NCI-H345 treated with DMSO at 0.1 percent for 48 hours (cell line): ENCODE measurements around the gene SLC5A10.

Source experiments
- DNase-seq: peaks from one replicate; lab custom pipeline; 2025; ENCODE audit not compliant: unreplicated experiment; lab: John Stamatoyannopoulos, UW

SLC5A10 gene

GRCh38 chr17:19000531-19001325 lies 48.8 kb downstream of the SLC5A10 start:
- no peak for DNase-seq

GRCh38 chr17:19001907-19002590 lies 50.1 kb downstream of the SLC5A10 start:
- no peak for DNase-seq

- no peak for DNase-seq
Measured at GRCh38 chr17:19002805-19003542, 51.0 kb downstream of the SLC5A10 start.

DNA sequence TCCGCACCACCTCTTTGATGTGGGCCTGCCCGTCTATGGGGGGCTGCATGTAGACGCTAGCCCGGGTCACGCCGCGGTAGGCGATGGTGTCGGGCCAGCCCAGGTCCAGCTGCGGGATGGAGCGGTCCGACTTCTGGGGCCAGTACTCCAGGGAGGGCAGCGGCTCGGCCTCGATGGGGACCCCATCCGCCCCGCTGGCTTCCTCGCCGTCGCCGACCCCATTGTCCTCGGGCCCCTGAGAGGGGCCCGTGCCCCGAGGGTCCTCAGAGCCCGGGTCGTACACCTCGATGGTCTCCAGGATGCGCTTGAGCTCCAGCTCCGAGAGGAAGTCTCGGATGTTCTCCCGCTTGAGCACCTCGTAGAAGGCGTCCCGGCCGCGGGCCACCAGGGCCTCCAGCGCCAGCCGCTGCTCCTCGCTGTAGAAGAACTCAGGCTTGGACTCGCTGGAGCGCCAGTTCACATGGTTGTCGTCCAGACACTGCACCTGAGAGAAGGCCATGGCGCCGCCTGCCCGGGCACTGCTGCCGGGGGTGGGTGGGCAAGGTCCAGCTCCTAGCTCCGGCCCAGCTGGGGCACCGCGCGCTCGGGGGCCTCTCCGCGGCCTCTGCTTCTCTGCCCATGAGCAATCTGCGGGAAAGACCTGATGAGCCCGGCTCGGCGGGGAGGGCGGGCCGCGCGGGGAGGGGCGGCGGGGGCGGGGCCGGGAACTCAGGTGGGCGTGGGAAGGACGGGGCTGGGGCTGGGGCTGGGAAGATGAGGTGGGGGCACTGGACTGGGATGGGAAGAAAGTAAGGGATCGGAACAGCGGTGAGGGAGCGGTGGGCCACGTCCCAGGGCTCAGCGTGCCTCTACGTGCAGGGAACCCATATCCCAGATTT lies 51.8 kb downstream of the SLC5A10 start:
- DNase-seq: no peak

DNA sequence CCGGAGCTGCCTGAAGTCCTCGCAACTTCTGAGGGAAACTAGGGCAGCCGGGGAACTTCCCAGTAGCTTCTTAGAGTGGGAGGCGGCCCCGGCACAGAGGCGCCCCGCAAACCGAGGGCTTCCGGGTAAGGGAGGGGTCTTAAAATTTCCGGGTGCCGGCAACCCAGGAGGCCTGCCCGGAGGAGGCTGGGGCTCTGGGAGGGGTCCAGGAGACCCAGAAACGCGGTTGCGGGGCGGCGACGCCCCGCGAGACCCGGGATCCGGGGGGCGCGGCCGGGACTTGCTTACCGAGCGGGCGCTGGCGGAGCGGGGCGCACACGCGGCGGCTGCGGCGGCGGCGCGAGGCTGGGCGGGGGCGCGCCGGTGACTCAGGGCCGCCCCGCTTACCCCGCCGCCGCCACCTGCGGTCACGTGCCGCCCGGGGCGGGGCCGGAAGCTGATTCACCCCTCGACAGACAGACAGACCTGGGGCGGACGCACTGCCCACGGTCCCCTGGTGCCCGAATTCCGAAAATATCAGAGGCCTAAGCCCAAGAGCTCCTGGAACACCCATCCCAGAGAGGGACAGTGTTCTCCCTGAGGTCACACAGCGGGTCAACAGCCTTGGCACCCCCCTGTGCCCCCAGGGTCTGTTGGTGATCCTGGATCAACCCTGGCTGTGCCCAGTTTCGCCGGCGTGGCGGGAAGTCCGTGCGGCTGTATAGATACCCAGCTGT lies 52.6 kb downstream of the SLC5A10 start, which contains the start of gene FAM83G:
TSS of gene FAM83G (minus strand) at position 344 of the 716 bp plus-strand sequence. CDS start 723 bp downstream, outside the sequence.
- DNase-seq: no peak

DNA sequence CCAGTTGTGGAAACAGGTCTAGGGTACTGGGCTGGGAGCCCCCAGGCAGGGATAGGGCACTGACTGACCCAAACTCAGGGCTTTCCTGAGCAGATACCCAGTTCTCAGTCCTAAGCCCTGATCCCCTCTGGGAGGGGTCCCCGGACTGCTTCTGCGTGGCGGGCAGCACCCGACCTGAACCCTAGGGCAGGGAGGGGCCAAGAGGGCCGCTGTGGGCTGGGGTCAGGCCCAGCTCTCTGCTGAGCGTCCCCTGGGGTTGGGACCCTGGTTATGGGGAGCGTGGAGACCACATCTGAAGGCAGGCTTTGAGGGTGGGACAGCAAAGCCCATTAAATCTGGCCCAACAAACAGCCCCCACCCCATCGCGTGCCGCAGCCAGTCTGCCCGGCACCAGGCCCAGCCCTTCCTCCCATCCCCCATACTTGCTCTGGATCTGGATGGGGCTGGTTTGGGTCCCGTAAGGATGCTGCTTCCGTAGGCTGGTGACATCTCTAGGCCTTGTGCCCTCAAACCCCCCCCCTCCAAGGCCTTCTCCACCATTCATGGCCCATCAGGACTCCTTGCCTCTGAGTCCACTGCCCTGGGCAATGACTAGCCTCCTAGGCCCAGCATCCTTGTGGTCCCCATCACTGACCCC lies 53.3 kb downstream of the SLC5A10 start:
- no peak for DNase-seq

DNA sequence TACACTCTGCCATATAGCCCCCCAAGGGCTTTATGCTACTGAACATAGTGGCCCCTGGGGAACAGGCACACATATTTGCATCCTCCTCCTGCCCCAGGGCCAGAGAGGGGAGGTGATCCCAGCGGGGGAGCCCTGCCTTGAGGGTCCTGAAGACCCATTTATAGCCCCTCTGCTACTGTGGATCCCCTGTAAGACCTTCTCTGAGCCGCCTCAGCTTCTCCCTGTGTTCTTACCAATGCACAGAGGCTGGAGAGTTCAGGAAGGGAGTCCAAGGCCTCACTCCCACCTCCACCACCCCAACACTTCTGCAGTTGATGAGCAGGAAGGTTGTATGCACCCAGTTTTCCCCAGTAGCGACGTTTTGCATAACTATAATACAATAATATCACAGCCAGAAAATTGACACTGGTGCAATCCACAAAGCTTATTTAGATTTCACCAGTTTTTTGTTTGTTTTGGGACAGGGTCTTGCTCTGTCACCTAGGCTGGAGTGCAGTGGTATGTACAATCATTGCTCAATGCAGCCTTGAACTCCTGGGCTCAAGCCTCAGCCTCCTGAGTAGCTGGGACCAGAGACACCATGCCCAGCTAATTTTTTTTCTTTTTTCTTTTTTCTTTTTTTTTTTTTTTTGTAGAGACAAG lies 53.9 kb downstream of the SLC5A10 start:
- DNase-seq: no peak

GRCh38 chr17:19006698-19007097 lies 54.7 kb downstream of the SLC5A10 start:
- no peak for DNase-seq

- DNase-seq: no peak
Measured at GRCh38 chr17:19009970-19010369, 58.0 kb downstream of the SLC5A10 start.

- DNase-seq: no peak
Measured at GRCh38 chr17:19010729-19011505, 59.0 kb downstream of the SLC5A10 start.

DNA sequence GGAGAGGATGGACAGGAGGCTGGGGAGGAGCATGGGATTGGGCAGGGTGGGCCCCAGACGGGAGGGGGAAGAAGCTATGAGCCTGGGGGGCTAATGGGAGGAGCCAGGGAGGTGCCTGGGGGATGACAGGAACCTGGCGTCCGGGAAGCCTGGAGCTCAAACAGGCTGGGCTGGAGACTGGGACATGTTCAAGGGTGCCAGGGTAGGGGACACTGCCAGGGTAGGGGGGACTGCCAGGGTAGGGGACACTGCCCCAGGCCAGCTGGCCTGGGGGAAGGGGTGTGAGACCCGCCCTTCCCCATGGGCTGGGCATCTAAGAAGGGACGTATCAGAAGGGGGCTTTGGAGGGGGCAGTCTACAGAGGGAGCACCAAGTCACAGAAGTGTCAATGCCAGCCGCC lies 59.6 kb downstream of the SLC5A10 start:
- DNase-seq: no peak

DNA sequence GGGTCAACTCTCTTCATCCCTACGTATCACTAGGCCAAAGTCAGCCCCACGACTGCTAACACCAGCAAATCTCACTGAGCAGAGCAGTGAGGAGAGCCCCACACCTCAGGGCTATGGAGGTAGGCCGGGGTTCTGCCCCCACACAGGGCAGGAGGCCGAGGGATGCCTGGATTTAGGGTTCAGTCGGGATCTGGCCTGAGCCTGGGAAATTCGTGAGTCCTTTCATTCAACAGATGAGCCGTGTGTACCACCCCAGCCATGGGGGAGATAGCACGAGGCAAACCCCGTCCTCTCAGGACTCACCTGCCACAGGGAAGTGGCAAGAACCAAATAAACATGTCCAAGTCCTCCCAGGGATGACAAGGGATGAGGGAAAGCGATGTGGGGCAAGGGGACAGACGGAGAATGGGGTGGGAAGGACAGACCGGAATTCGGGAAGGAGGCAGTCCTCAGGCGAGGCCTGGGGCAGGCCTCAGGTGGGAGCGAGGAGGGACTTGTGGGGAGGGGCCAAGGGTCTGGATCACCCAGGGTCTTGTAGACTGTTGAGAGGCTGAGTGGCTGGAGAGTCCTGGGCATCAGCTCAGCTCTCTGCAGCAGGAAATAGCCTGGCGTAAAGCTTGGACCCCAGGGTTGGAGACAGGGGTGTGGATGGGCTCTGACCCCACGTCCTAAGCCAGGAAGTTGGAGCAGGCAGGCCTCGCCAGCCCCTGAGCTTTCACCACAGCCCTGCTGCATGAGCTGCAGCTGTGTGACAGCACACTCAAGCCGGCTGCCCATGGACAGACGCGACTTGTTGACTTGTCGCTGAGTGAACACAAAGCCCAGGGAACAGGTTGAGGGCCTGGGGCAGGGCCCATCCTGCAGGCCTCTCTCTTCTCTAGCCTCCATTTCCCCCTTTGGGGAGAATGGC lies 60.5 kb downstream of the SLC5A10 start:
- DNase-seq: no peak

- DNase-seq: no peak
Measured at GRCh38 chr17:19013226-19013625, 61.3 kb downstream of the SLC5A10 start.

GRCh38 chr17:19013806-19014627 lies 62.1 kb downstream of the SLC5A10 start:
- DNase-seq: no peak

- no peak for DNase-seq
Measured at GRCh38 chr17:19014628-19015215, 62.8 kb downstream of the SLC5A10 start.

DNA sequence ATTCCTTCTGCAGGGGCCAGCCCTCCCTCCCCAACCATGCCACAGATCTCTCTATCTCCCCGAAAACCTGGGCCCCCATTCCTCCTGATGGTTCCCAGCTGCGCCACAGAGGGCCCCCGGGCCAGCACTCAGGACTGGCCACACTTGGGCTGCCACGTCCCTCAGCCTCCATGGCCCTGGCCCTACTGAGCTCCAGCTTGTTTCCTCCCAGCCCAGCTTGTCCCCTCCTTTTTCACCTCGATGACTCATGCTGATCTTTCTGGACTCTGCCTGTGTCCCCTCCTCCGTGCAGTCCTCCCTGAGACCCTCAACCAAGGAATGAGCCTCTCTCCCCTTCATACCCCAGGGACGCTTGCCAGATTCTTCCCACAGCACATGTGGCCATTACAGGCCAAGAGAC lies 63.5 kb downstream of the SLC5A10 start:
- DNase-seq: no peak
